ENCODE data around the gene MPP1. TPM values are rescaled to one million over a fixed set of nuclear protein-coding genes. Genes with fewer than 3 reads are reported as not detected.

MPP1 gene
- total RNA-seq, 4 donors from 2014 or later: 41.8 to 162 (median 45.5) TPM

DNA sequence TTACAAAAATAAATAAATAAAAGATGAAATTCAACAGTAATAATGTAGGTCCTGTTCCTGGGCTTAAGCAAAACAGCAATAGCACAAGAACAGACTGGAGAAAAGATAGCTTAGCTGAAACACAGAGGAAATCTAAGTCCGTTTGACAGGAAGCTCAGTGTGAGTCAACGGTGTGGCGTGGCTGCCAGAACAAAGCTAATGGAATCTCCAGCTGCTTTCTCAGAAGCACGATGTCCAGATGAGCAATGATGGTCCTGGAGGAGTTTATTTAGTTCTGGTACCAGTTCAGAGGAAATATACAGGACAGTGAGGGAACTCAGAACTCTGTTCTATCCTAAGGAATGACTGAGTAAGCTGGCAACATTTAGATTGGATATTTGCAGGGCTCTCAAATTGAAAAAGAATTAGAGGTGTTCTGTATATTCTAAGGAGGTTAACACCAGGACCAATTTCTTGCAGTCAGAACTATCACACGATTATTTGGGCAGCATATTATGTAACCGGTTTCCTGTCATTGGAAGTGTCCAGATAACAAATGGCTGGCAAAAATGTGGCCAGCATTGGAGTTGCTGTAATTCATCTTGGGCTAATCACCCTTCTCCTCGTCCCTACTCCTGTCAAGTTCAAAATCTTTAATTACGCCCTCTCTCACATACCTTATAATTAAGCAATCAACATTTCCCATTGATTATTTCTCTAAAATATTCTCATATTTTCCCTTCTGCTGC is 67.1 kb downstream of the MPP1 start:
- peak; percentile 72 for ATAC-seq (ENCODE audit: low FRiP score)
- DNase-seq (ENCODE audit: low spot score): no peak
- TF ChIP-seq, protein P1, sequence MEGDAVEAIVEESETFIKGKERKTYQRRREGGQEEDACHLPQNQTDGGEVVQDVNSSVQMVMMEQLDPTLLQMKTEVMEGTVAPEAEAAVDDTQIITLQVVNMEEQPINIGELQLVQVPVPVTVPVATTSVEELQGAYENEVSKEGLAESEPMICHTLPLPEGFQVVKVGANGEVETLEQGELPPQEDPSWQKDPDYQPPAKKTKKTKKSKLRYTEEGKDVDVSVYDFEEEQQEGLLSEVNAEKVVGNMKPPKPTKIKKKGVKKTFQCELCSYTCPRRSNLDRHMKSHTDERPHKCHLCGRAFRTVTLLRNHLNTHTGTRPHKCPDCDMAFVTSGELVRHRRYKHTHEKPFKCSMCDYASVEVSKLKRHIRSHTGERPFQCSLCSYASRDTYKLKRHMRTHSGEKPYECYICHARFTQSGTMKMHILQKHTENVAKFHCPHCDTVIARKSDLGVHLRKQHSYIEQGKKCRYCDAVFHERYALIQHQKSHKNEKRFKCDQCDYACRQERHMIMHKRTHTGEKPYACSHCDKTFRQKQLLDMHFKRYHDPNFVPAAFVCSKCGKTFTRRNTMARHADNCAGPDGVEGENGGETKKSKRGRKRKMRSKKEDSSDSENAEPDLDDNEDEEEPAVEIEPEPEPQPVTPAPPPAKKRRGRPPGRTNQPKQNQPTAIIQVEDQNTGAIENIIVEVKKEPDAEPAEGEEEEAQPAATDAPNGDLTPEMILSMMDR (IDR thresholded peaks at IDR 0.05): no peak

GRCh38 chrX:154737136-154737535 is 68.1 kb downstream of the MPP1 start:
- ATAC-seq (ENCODE audit: low FRiP score): no peak
- DNase-seq (ENCODE audit: low spot score): no peak

GRCh38 chrX:154735695-154736393 is 69.4 kb downstream of the MPP1 start:
- peak; percentile 67 for ATAC-seq (ENCODE audit: low FRiP score)
- DNase-seq (ENCODE audit: low spot score): no peak
- TF ChIP-seq, protein P1 (IDR thresholded peaks at IDR 0.05): no peak

More at GRCh38 chrX:154737136-154737535, 68.1 kb downstream of the MPP1 start:
- TF ChIP-seq, protein P1 (IDR thresholded peaks at IDR 0.05): no peak

- TF ChIP-seq, protein P1 (IDR thresholded peaks at IDR 0.05): no peak
- no peak for DNase-seq (ENCODE audit: low spot score)
- peak; percentile 71 for ATAC-seq (ENCODE audit: low FRiP score)
Observed at GRCh38 chrX:154734061-154734781, 71.1 kb downstream of the MPP1 start.

DNA sequence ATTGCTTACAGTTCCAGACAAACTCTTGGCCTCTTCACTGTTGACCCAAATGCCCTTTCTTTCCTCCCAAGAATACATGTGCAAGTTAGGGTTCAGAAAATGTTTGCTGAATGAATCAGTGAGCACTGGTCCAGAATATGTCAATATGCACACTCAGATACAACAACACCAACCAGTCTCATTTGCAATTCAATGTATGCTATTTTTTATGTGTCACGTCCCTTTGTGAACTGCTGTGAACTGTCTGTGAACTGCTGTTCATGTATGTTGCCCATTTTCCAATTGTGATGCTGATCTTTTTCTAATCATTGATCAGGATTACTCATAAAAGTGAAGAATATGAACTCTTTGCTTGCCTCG is 72.2 kb downstream of the MPP1 start:
- DNase-seq (ENCODE audit: low spot score): no peak
- TF ChIP-seq, protein P1 (IDR thresholded peaks at IDR 0.05): no peak
- no peak for ATAC-seq (ENCODE audit: low FRiP score)

DNA sequence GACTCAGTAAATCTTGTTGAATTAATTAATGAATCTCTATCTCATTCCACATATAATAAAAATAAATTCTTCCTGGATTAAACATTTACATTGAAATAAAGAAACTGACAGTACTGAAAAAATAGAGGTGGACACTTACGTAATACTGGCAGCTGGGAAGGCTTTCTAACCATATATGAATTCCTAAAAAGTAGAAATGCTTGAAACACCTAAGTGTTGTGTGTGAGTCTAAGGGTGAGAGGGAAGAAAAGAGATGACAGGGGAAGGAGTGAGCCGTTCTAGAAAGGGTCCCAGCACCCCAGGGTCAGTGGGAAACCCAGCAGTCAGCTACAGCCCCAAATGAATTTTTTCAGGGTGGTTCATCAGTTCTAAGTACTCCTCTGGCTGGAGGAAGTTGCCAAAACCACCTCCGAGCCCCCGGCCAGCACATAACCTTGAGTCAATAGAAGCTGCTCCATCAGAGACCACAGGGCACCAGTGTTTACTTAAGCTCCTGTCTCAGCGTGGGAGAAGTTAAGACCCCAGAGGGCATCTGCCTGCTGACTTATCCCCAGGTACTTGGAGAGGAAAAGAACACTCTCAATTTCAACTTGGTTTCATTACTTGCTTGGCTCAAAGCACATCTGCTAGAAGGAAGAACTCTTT is 72.7 kb downstream of the MPP1 start:
- ATAC-seq (ENCODE audit: low FRiP score) (no peak), DNase-seq (ENCODE audit: low spot score) (no peak)
- TF ChIP-seq, protein P1 (IDR thresholded peaks at IDR 0.05): no peak
